Esophagus squamous epithelium (tissue), 4 donors: ENCODE measurements around the gene MTURN.

Source experiments
- CTCF ChIP-seq, 6 experiments: fragments of 450-650 bp in 4 of 6; fragments of 200-600 bp in 2 of 6; sonication (generic) in 2 of 6; IDR thresholded peaks; one replicate each; pipeline ENCODE4 v1.5.1; 2016 to 2019; ENCODE audit warnings: antibody characterized with exemption in 6 of 6, mild to moderate bottlenecking in 4 of 6, moderate library complexity in 4 of 6
- POLR2A ChIP-seq, 4 donors: fragments of 450-650 bp; IDR thresholded peaks; one replicate each; pipeline ENCODE4 v1.6.1; 2017; ENCODE audit warnings: antibody characterized with exemption in 4 of 4, mild to moderate bottlenecking in 4 of 4, moderate library complexity in 3 of 4

GRCh38 chr7:30165590-30165989 is 30.8 kb downstream of the MTURN start:
- TF ChIP-seq CTCF (IDR thresholded peaks at IDR 0.05) = no peak
- no peak for TF ChIP-seq POLR2A (IDR thresholded peaks at IDR 0.05)
